Measurements from ENCODE around the gene SNPH.

Gene SNPH

GRCh38 chr20:1345030-1345755, 79.1 kb downstream of the SNPH start:
- Histone ChIP-seq H4K20me1 (ENCODE audit: insufficient read depth, low read length) (no peaks in the 10 kb centered on the region), H3K4me2 (ENCODE audit: low read depth, low read length) (no peak overlapping the region), H3K9me2 (replicated peaks; ENCODE audit: insufficient read depth, low read length) (no peaks in the 10 kb centered on the region), H3K36me3 (replicated peaks; ENCODE audit: insufficient read depth, low read length) (no peaks in the 10 kb centered on the region), H3F3A (ENCODE audit: insufficient read depth, low read length) (no peaks in the 10 kb centered on the region), H3K4me1 (ENCODE audit: low read length) (no peaks in the 10 kb centered on the region), H2AFZ (ENCODE audit: low read length) (no peak overlapping the region), H3K9me3 (replicated peaks; ENCODE audit: insufficient read depth, low read length) (no peaks in the 10 kb centered on the region), H3K79me2 (ENCODE audit: low read length) (no peaks in the 10 kb centered on the region), H3K9ac (ENCODE audit: low read length) (no peak overlapping the region), H3K27me3 (replicated peaks; ENCODE audit: insufficient read depth, low read length) (no peaks in the 10 kb centered on the region), H3K27ac (ENCODE audit: low read length) (no peak overlapping the region), H3K4me3 (ENCODE audit: low read length) (no peak overlapping the region)
- no peak for DNase-seq
- no peak for TF ChIP-seq EZH2phosphoT487 (IDR thresholded peaks at IDR 0.05; ENCODE audit: low read length)
- no peak for TF ChIP-seq CTCF (IDR thresholded peaks at IDR 0.05; ENCODE audit: low read length)
- TF ChIP-seq EZH2 (optimal IDR thresholded peaks at IDR 0.05; ENCODE audit: low read depth, low read length), result no peak

- Histone ChIP-seq H3K9me3 (replicated peaks; ENCODE audit: insufficient read depth, low read length) (no peaks in the 10 kb centered on the region), H3K27me3 (replicated peaks; ENCODE audit: insufficient read depth, low read length) (no peaks in the 10 kb centered on the region), H3K4me3 (ENCODE audit: low read length) (no peak overlapping the region), H3F3A (ENCODE audit: insufficient read depth, low read length) (no peaks in the 10 kb centered on the region), H4K20me1 (ENCODE audit: insufficient read depth, low read length) (no peaks in the 10 kb centered on the region), H2AFZ (ENCODE audit: low read length) (no peak overlapping the region), H3K27ac (ENCODE audit: low read length) (no peak overlapping the region), H3K79me2 (ENCODE audit: low read length) (no peaks in the 10 kb centered on the region), H3K36me3 (replicated peaks; ENCODE audit: insufficient read depth, low read length) (no peaks in the 10 kb centered on the region), H3K4me2 (ENCODE audit: low read depth, low read length) (no peak overlapping the region), H3K9ac (ENCODE audit: low read length) (no peak overlapping the region), H3K9me2 (replicated peaks; ENCODE audit: insufficient read depth, low read length) (no peaks in the 10 kb centered on the region), H3K4me1 (ENCODE audit: low read length) (no peaks in the 10 kb centered on the region)
- TF ChIP-seq CTCF (IDR thresholded peaks at IDR 0.05; ENCODE audit: low read length), result no peak
- TF ChIP-seq EZH2phosphoT487 (IDR thresholded peaks at IDR 0.05; ENCODE audit: low read length), result no peak
- no peak for TF ChIP-seq EZH2 (optimal IDR thresholded peaks at IDR 0.05; ENCODE audit: low read depth, low read length)
- DNase-seq, result no peak
Observed at GRCh38 chr20:1345756-1346093, 79.6 kb downstream of the SNPH start.

GRCh38 chr20:1346315-1346969, 80.3 kb downstream of the SNPH start:
- Histone ChIP-seq H3K4me3 (ENCODE audit: low read length) (no peak overlapping the region), H2AFZ (ENCODE audit: low read length) (no peak overlapping the region), H3K9me3 (replicated peaks; ENCODE audit: insufficient read depth, low read length) (no peaks in the 10 kb centered on the region), H4K20me1 (ENCODE audit: insufficient read depth, low read length) (no peaks in the 10 kb centered on the region), H3K4me1 (ENCODE audit: low read length) (no peaks in the 10 kb centered on the region), H3K79me2 (ENCODE audit: low read length) (no peaks in the 10 kb centered on the region), H3K9me2 (replicated peaks; ENCODE audit: insufficient read depth, low read length) (no peaks in the 10 kb centered on the region), H3K36me3 (replicated peaks; ENCODE audit: insufficient read depth, low read length) (no peaks in the 10 kb centered on the region), H3K4me2 (ENCODE audit: low read depth, low read length) (no peak overlapping the region), H3K27me3 (replicated peaks; ENCODE audit: insufficient read depth, low read length) (no peaks in the 10 kb centered on the region), H3F3A (ENCODE audit: insufficient read depth, low read length) (no peaks in the 10 kb centered on the region), H3K27ac (ENCODE audit: low read length) (no peak overlapping the region), H3K9ac (ENCODE audit: low read length) (no peak overlapping the region)
- no peak for TF ChIP-seq EZH2 (optimal IDR thresholded peaks at IDR 0.05; ENCODE audit: low read depth, low read length)
- TF ChIP-seq CTCF (IDR thresholded peaks at IDR 0.05; ENCODE audit: low read length), result no peak
- no peak for TF ChIP-seq EZH2phosphoT487 (IDR thresholded peaks at IDR 0.05; ENCODE audit: low read length)
- DNase-seq, result no peak
